HepG2 (cell line): ENCODE results near the gene ITGB8. TPM values are rescaled to one million over a fixed set of nuclear protein-coding genes. Genes with fewer than 3 reads are reported as not detected.

Experiments used
- ELF3 ChIP-seq: IDR thresholded peaks from 2 replicates; pipeline ENCODE4 v1.6.1; 2016; ENCODE audit warnings: missing genetic modification reagents, missing compliant biosample characterization
- KDM5B ChIP-seq: sonication (generic); formaldehyde crosslinking; IDR thresholded peaks from 2 replicates; pipeline ENCODE4 v1.4.0; 2020; ENCODE audit warnings: missing genetic modification reagents, mild to moderate bottlenecking, borderline replicate concordance
- THAP8 ChIP-seq: sonication (generic); formaldehyde crosslinking; IDR thresholded peaks from 2 replicates; pipeline ENCODE4 v1.5.1; 2020; ENCODE audit warnings: missing genetic modification reagents, mild to moderate bottlenecking, borderline replicate concordance
- UBTF ChIP-seq: sonication (generic); formaldehyde crosslinking; IDR thresholded peaks from 2 replicates; pipeline ENCODE4 v1.4.0; 2020; ENCODE audit warnings: mild to moderate bottlenecking, missing genetic modification reagents
- ZNF350 ChIP-seq: sonication (generic); formaldehyde crosslinking; IDR thresholded peaks from 2 replicates; pipeline ENCODE4 v1.4.0; 2020; ENCODE audit warnings: mild to moderate bottlenecking, low read depth, missing genetic modification reagents, borderline replicate concordance
- ZNF501 ChIP-seq: sonication (generic); formaldehyde crosslinking; IDR thresholded peaks from 2 replicates; pipeline ENCODE4 v1.5.1; 2020; ENCODE audit warnings: mild to moderate bottlenecking, moderate library complexity, missing genetic modification reagents
- polyA plus RNA-seq, 8 experiments: library from polyadenylated mRNA; depleted of rRNA in 3 of 8; stranded (reverse) in 7 of 8; unstranded in 1 of 8; fragments of >200 nt; fragmentation: Illumina TruSeq in 4 of 8; extraction: Trizol in 4 of 8; gene quantifications; 2 replicates each; pipeline versions ENCODE4 v1.2.1 to v1.2.3, GENCODE V29; 2011 to 2016; ENCODE audit warnings: low read depth in 4 of 8, missing spikeins in 1 of 8, mixed read lengths in 1 of 8; ENCODE audit not compliant: insufficient read depth in 1 of 8
- total RNA-seq, 5 experiments: library from RNA; depleted of rRNA; stranded (reverse); fragments of >200 nt; fragmentation: Illumina TruSeq; extraction: Trizol; gene quantifications; 2 replicates each; pipeline ENCODE4 v1.2.3, GENCODE V29; 2016; ENCODE audit warnings: low read depth in 1 of 5

The ITGB8 gene
- total and polyA plus RNA-seq, 2 of the 13 experiments (the other 11 are each of a cell fraction or from before 2014, with no cell fraction given) = 0.01 TPM; not detected in 1

- TF ChIP-seq KDM5B (CRISPR knock-in tag) (0 out of 2 replicates have a peak, but pooled peaks have one; percentile 42), ZNF350 (CRISPR knock-in tag) (no peak), UBTF (peak; percentile 38; the same call in 1 of the 2 replicates), THAP8 (CRISPR knock-in tag) (no peak), ELF3 (CRISPR knock-in tag) (no peak), ZNF501 (CRISPR knock-in tag) (peak; percentile 54; the same call in 1 of the 2 replicates)
- TF ChIP-seq, all 625 proteins: peak for 10
Measured at GRCh38 chr7:20330928-20331909, 519 bp downstream of the ITGB8 start (continued).
